ENCODE results near the gene RBM47.

DNA sequence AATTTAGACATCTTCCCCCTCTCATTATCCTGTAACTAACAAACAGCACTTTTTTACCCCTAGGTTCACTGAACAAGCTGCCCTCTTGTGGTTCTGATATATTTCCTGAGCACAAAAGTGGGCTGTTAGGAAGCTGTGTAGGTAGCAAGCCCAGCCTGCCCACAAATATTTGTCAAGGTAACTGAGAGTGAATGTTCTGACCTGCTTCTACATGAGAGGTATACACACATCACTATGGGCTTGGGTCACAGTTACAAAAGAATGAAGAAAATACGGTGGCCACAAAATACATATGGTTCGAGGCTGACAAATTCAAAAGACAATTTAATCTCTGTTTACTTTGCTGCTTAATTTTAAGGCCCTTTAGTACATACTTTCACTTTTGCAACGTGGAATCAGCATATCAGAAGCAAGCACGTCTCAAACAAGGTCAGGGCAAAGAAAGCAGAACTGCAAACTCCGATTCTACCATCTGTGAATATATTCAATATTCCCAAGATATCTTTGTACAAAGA lies 78.7 kb downstream of the RBM47 start:
- TF ChIP-seq, protein P1, sequence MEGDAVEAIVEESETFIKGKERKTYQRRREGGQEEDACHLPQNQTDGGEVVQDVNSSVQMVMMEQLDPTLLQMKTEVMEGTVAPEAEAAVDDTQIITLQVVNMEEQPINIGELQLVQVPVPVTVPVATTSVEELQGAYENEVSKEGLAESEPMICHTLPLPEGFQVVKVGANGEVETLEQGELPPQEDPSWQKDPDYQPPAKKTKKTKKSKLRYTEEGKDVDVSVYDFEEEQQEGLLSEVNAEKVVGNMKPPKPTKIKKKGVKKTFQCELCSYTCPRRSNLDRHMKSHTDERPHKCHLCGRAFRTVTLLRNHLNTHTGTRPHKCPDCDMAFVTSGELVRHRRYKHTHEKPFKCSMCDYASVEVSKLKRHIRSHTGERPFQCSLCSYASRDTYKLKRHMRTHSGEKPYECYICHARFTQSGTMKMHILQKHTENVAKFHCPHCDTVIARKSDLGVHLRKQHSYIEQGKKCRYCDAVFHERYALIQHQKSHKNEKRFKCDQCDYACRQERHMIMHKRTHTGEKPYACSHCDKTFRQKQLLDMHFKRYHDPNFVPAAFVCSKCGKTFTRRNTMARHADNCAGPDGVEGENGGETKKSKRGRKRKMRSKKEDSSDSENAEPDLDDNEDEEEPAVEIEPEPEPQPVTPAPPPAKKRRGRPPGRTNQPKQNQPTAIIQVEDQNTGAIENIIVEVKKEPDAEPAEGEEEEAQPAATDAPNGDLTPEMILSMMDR (conservative IDR thresholded peaks at IDR 0.05; ENCODE audit: low read depth, low read length): peak; percentile 46; the same call in 1 of the 2 replicates
- no peak for TF ChIP-seq EZH2 (IDR thresholded peaks at IDR 0.05; ENCODE audit: borderline replicate concordance, low read depth, low read length, poor library complexity, severe bottlenecking)
